AG09309 (cell line): ENCODE measurements around the gene ARL6IP5.

Experiments used
- DNase-seq: peaks from one replicate; pipeline ENCODE4 v3.0.0-alpha.2; 2010; ENCODE audit warnings: low read depth
- H3K4me3 ChIP-seq: 2 replicates; pipeline ENCODE4 v1.5.1; 2011; ENCODE audit warnings: mild to moderate bottlenecking, low read depth, low read length, moderate library complexity; ENCODE audit not compliant: control insufficient read depth
- TF ChIP-seq, protein P1 (sequence below): IDR thresholded peaks from 2 replicates; pipeline ENCODE4 v1.5.1; 2011; ENCODE audit warnings: mild to moderate bottlenecking, low read depth, low read length, inconsistent platforms; ENCODE audit not compliant: insufficient read depth, control insufficient read depth; ENCODE audit errors: missing control alignments

The ARL6IP5 gene

DNA sequence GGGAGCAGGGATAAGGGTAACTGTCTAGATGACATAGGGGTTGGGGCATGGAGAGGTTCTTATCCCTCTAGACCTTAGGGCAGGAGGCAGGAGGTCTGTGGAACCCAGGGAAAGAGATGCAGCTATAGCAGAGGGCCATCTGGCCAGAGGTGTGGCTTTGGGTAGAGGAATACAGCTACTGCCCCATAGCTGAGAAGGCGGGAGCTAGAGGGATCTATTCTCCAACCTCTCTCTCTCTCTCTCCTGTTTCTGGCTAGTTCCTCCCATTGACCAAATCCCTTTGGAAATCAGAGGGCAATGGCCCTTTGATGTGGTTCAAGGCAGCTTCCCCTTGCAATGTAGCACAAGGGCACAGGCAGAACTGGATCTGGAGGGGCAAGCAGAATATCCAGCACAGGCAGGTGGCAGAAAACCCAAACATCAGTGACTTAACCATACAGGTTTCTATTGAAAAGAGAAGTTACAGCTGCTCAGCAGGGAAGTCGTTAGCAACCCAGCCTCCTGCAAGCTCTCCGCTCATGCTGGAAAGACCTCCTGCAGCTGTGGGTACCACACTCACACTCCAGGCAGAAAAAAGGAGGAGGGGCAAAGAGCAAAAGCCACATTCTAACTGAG is 60.0 kb downstream of the ARL6IP5 start:
- no peak overlapping the region for H3K4me3 ChIP-seq
- DNase-seq = no peak
- TF ChIP-seq, protein P1, sequence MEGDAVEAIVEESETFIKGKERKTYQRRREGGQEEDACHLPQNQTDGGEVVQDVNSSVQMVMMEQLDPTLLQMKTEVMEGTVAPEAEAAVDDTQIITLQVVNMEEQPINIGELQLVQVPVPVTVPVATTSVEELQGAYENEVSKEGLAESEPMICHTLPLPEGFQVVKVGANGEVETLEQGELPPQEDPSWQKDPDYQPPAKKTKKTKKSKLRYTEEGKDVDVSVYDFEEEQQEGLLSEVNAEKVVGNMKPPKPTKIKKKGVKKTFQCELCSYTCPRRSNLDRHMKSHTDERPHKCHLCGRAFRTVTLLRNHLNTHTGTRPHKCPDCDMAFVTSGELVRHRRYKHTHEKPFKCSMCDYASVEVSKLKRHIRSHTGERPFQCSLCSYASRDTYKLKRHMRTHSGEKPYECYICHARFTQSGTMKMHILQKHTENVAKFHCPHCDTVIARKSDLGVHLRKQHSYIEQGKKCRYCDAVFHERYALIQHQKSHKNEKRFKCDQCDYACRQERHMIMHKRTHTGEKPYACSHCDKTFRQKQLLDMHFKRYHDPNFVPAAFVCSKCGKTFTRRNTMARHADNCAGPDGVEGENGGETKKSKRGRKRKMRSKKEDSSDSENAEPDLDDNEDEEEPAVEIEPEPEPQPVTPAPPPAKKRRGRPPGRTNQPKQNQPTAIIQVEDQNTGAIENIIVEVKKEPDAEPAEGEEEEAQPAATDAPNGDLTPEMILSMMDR = no peak

DNA sequence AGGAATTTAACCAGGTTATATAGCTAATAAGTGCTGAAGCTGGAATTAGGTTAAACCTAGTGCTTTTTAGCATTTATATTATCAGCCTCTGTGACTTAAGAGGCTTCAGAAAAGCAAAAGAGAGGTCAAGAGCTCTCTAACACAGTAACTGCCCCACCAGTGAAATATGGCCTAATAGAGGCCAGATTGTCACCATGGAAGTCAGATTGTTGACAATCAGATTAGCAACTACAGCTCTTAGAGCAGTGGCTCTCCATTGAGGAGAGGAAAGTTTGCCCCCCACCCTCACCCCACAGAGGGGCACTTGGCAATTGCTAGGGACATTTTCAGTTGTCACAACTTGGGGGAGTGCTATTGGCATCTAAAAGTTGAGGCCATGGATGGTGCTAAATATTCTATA is 61.0 kb downstream of the ARL6IP5 start:
- TF ChIP-seq, protein P1 = no peak
- no peak for DNase-seq
- H3K4me3 ChIP-seq = no peak overlapping the region

DNA sequence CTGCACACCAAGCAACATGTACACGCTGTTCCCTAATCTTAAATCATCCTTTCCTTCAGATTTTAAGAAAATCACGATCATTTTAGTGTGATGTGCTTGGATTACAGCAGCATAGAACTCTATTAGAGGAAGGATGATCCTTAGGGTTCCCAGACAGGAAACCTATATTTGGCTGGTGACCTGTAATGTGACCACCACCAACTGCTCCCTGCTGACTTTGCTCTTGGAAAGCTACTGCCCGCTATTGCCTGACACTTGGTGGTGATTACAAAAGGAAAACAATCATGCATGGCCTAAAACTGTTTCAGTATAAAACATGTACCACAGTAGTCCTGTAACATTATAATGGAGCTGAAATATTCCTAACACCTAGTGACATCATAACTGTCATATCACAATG is 64.8 kb downstream of the ARL6IP5 start:
- TF ChIP-seq, protein P1 = no peak
- DNase-seq = no peak
- H3K4me3 ChIP-seq = no peak overlapping the region
